ENCODE measurements around the gene CLDN12. TPM values are rescaled to one million over a fixed set of nuclear protein-coding genes. Genes with fewer than 3 reads are reported as not detected.

The CLDN12 gene
- total and polyA plus RNA-seq, 2 of the 4 experiments (the other 2 are of a cell fraction) = 33.4 to 46.4 TPM

- H3K4ac ChIP-seq (ENCODE audit: low read depth, low read length) = no peak overlapping the region
- DNase-seq = no peak
- no peak overlapping the region for H4K5ac ChIP-seq (ENCODE audit: low read depth, low read length)
- CTCF ChIA-PET = interaction anchor here (0.6 to 1.9 kb wide), 2 partner anchors 9 to 268 kb away, joined by 3 to 10 read pairs; no protein-coding TSS in a partner anchor
- TF ChIP-seq CEBPB (IDR thresholded peaks at IDR 0.05; ENCODE audit: low read depth, low read length) (no peak), POLR2A (IDR thresholded peaks at IDR 0.05; ENCODE audit: low read depth, low read length) (no peak), MXI1 (IDR thresholded peaks at IDR 0.05; ENCODE audit: borderline replicate concordance, low read depth, low read length) (no peak), MAZ (IDR thresholded peaks at IDR 0.05; ENCODE audit: borderline replicate concordance, low read depth, low read length) (no peak), ELK1 (IDR thresholded peaks at IDR 0.05; ENCODE audit: borderline replicate concordance, low read depth, low read length) (no peak), NFE2L2 (IDR thresholded peaks at IDR 0.05; ENCODE audit: low read depth, low read length) (no peak), FOS (IDR thresholded peaks at IDR 0.05; ENCODE audit: low read depth, low read length) (no peak), BHLHE40 (IDR thresholded peaks at IDR 0.05; ENCODE audit: low read depth, low read length) (no peak), SMC3 (IDR thresholded peaks at IDR 0.05; ENCODE audit: low read depth, low read length) (no peak), CHD1 (IDR thresholded peaks at IDR 0.05; ENCODE audit: low read depth, low read length) (no peak)
- no peak overlapping the region for H3K4me3 ChIP-seq (ENCODE audit: insufficient read depth, low read depth, low read length)
- H4K20me1 ChIP-seq (ENCODE audit: insufficient read depth, low read length) = no peaks in the 10 kb centered on the region
- no peak overlapping the region for H4K91ac ChIP-seq (ENCODE audit: insufficient read depth, low read depth, low read length)
- in situ Hi-C loops (cut with MboI; ENCODE audit: low sequenced_read_pairs) = loop anchor here (10.0 kb wide), 1 partner anchor 571 kb away; no protein-coding TSS in a partner anchor
- H3K23ac ChIP-seq (ENCODE audit: low read depth, low read length) = no peak overlapping the region
- no peak overlapping the region for H3K27ac ChIP-seq (ENCODE audit: insufficient read depth, low read length)
- no peak overlapping the region for H2BK120ac ChIP-seq (ENCODE audit: low read depth, low read length)
- intact Hi-C loops (cut with micrococcal nuclease) = loop anchor here (2.0 to 10.0 kb wide), 2 partner anchors 175 to 311 kb away; no protein-coding TSS in a partner anchor
- no peak overlapping the region for H2AFZ ChIP-seq (replicated peaks; ENCODE audit: low read length, poor library complexity)
- H3K14ac ChIP-seq (replicated peaks; ENCODE audit: low read depth, low read length) = no peak overlapping the region
- H4K8ac ChIP-seq (ENCODE audit: low read depth in 2 of 2, low read length in 2 of 2) = no peak overlapping the region
- no peaks in the 10 kb centered on the region for H3K27me3 ChIP-seq (ENCODE audit: control insufficient read depth, insufficient read depth, low read length)
- H3K79me1 ChIP-seq (ENCODE audit: low read depth in 1 of 2, low read length in 2 of 2) = no peaks in the 10 kb centered on the region
- H2AK5ac ChIP-seq (ENCODE audit: low read depth, low read length) = no peak overlapping the region
- H2BK20ac ChIP-seq (ENCODE audit: low read depth, low read length) = no peak overlapping the region
- dilution Hi-C loops (cut with HindIII; ENCODE audit: low sequenced_read_pairs, unreplicated experiment) = no loop called here
- no CpG with 5 or more reads among the region's 1 CpG for WGBS, 2 experiments (ENCODE audit: extremely low coverage in 2 of 2, insufficient read length in 1 of 2)
- H3K4me1 ChIP-seq (ENCODE audit: control insufficient read depth, insufficient read depth, low read length) = no peaks in the 10 kb centered on the region
- no peak overlapping the region for H3K18ac ChIP-seq (ENCODE audit: low read depth, low read length)
- no peak overlapping the region for H3K56ac ChIP-seq (ENCODE audit: extremely low read depth, insufficient read depth, low read length)
- no peak overlapping the region for H2AK9ac ChIP-seq (replicated peaks; ENCODE audit: low read depth, low read length, poor library complexity)
- POLR2A ChIA-PET (ENCODE audit: unreplicated experiment) = no interaction called here
- ATAC-seq (ENCODE audit: low read depth) = peak; percentile 35; the same call in 1 of the 2 replicates
- no peak overlapping the region for H3K4me2 ChIP-seq (ENCODE audit: low read depth, low read length)
- BruUV-seq (replicated peaks) = no TSS peak
- no peak overlapping the region for H2BK15ac ChIP-seq (ENCODE audit: low read depth, low read length)
- H3K9me3 ChIP-seq (ENCODE audit: control insufficient read depth, insufficient read depth, low read length) = no peaks in the 10 kb centered on the region
- no peaks in the 10 kb centered on the region for H3K36me3 ChIP-seq (ENCODE audit: control insufficient read depth, insufficient read depth, low read length)
- H3K9me1 ChIP-seq (ENCODE audit: insufficient read depth, low read length) = no peaks in the 10 kb centered on the region
- H3K9ac ChIP-seq (ENCODE audit: low read depth, low read length) = no peak overlapping the region
- no peak overlapping the region for H2BK5ac ChIP-seq (ENCODE audit: low read depth, low read length, poor library complexity, severe bottlenecking)
These were observed 50.7 kb downstream of the CLDN12 start for GRCh38 chr7:90453931-90454330.

All from IMR-90 (cell line).